HG02610 (cell line): ENCODE data around the gene TSPY8.
"Not testable (repeated sequence)": the region's sequence is repeated elsewhere in the genome, so short reads cannot be mapped to it uniquely, and the experiment has no call there.

Experiments
- ATAC-seq: cut with Tn5 transposase; IDR thresholded peaks from one replicate; pipeline ENCODE4 v1.9.1; 2021; ENCODE audit warnings: mild to moderate bottlenecking, moderate library complexity; ENCODE audit not compliant: unreplicated experiment

TSPY8 gene

GRCh38 chrY:9357497-9357896, at the start of gene TSPY8:
TSS of gene TSPY8 (plus strand) at chrY:9357797. CDS start at chrY:9357843, 46 bp downstream.
- ATAC-seq = not testable (repeated sequence)

- ATAC-seq = no peak
These were observed 36.6 kb upstream of the TSPY8 start for GRCh38 chrY:9320996-9321395.

GRCh38 chrY:9337164-9337563, 20.4 kb upstream of the TSPY8 start, which contains the start of gene TSPY4:
TSS of gene TSPY4 (plus strand) at chrY:9337464. CDS start at chrY:9337510, 46 bp downstream.
- ATAC-seq = not testable (repeated sequence)

GRCh38 chrY:9396527-9396926, 38.9 kb downstream of the TSPY8 start:
- not testable (repeated sequence) for ATAC-seq

- not testable (repeated sequence) for ATAC-seq
These were observed 40.5 kb downstream of the TSPY8 start, which contains the start of gene TSPY3 for GRCh38 chrY:9398121-9398520. TSS of gene TSPY3 (plus strand) at chrY:9398421. CDS start at chrY:9398467, 46 bp downstream.
